ENCODE measurements around the gene NCR3LG1.

DNA sequence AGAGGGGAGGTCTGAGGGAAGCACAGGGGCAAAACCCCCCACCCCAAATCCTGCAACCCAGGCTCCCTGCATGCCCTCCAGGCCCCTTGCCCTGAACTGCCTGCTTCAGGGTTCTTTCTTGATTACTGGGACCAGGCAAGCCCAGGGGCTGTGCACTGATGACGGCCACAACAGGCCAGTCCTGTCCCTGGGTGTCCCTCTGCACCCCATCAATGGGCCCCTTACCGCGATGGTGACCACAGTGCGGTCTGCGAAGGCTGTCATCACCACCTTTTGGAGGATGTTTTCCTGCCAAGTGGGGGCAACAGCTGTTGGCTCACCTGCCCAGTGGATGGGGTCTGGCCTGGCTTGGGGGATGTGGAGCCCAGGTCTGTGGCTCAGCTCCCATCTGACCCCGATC, 41.9 kb downstream of the NCR3LG1 start:
- no peak for TF ChIP-seq EZH2 (IDR thresholded peaks at IDR 0.05; ENCODE audit: insufficient read depth, poor library complexity, severe bottlenecking)
- no peak for TF ChIP-seq EZH2phosphoT487 (IDR thresholded peaks at IDR 0.05; ENCODE audit: insufficient read depth, low read depth)

All from GM23248 (cell line).